ENCODE data around the gene PAPPA.

- peak; percentile 56 for TF ChIP-seq CTCF (IDR thresholded peaks at IDR 0.05)
- no peak for TF ChIP-seq REST (IDR thresholded peaks at IDR 0.05; ENCODE audit: low read depth, low read length)
- no peak for TF ChIP-seq MXI1 (IDR thresholded peaks at IDR 0.05; ENCODE audit: low read depth, low read length)
Measured at GRCh38 chr9:116166713-116167112, 13.1 kb downstream of the PAPPA start.
